ENCODE data around the gene GPR37L1.
"Not testable (repeated sequence)": the region's sequence is repeated elsewhere in the genome, so short reads cannot be mapped to it uniquely, and the experiment has no call there.

GPR37L1 gene

GRCh38 chr1:202134645-202135172 lies 12.0 kb downstream of the GPR37L1 start:
- no peak for DNase-seq (ENCODE audit: low read depth)

GRCh38 chr1:202135221-202135721 lies 12.6 kb downstream of the GPR37L1 start:
- DNase-seq (ENCODE audit: low read depth), result no peak

- DNase-seq (ENCODE audit: low read depth), result no peak
These were observed 18.1 kb downstream of the GPR37L1 start for GRCh38 chr1:202140833-202141232.

- not testable (repeated sequence) for DNase-seq (ENCODE audit: low read depth)
These were observed 18.8 kb downstream of the GPR37L1 start for GRCh38 chr1:202141468-202141867.

- DNase-seq (ENCODE audit: low read depth), result no peak
These were observed 20.5 kb downstream of the GPR37L1 start for GRCh38 chr1:202143011-202143767.

GRCh38 chr1:202143768-202144401 lies 21.2 kb downstream of the GPR37L1 start:
- no peak for DNase-seq (ENCODE audit: low read depth)

GRCh38 chr1:202144402-202145067 lies 21.8 kb downstream of the GPR37L1 start, which contains the start of gene ARL8A:
Gene ARL8A (minus strand): TSS chr1:202144737. CDS start chr1:202144572, 165 bp downstream.
- DNase-seq (ENCODE audit: low read depth), result no peak

- no peak for DNase-seq (ENCODE audit: low read depth)
These were observed 22.5 kb downstream of the GPR37L1 start for GRCh38 chr1:202145068-202145743.

GRCh38 chr1:202145744-202146140 lies 23.0 kb downstream of the GPR37L1 start:
- not testable (repeated sequence) for DNase-seq (ENCODE audit: low read depth)

- no peak for DNase-seq (ENCODE audit: low read depth)
These were observed 23.6 kb downstream of the GPR37L1 start for GRCh38 chr1:202146279-202146678.

GRCh38 chr1:202146993-202147392 lies 24.3 kb downstream of the GPR37L1 start:
- DNase-seq (ENCODE audit: low read depth), result no peak

GRCh38 chr1:202148391-202148790 lies 25.7 kb downstream of the GPR37L1 start:
- DNase-seq (ENCODE audit: low read depth), result no peak

- DNase-seq (ENCODE audit: low read depth), result no peak
These were observed 26.8 kb downstream of the GPR37L1 start for GRCh38 chr1:202149566-202149965.

GRCh38 chr1:202150187-202150586 lies 27.5 kb downstream of the GPR37L1 start:
- no peak for DNase-seq (ENCODE audit: low read depth)

GRCh38 chr1:202150602-202151001 lies 27.9 kb downstream of the GPR37L1 start:
- DNase-seq (ENCODE audit: low read depth), result no peak

- DNase-seq (ENCODE audit: low read depth), result no peak
These were observed 28.3 kb downstream of the GPR37L1 start for GRCh38 chr1:202151045-202151444.

GRCh38 chr1:202152399-202152798 lies 29.7 kb downstream of the GPR37L1 start:
- no peak for DNase-seq (ENCODE audit: low read depth)

GRCh38 chr1:202153284-202153683 lies 30.6 kb downstream of the GPR37L1 start:
- no peak for DNase-seq (ENCODE audit: low read depth)

GRCh38 chr1:202154148-202154765 lies 31.5 kb downstream of the GPR37L1 start:
- DNase-seq (ENCODE audit: low read depth), result no peak

- peak; percentile 63 for DNase-seq (ENCODE audit: low read depth)
These were observed 32.2 kb downstream of the GPR37L1 start for GRCh38 chr1:202154766-202155477.
